Right renal pelvis (tissue), 4 donors: Measurements from ENCODE around the gene DMTF1. TPM values are rescaled to one million over a fixed set of nuclear protein-coding genes. Genes with fewer than 3 reads are reported as not detected.
A peak's percentile ranks its signal among the peaks of the same experiment; 100 is the strongest.
"Not testable (repeated sequence)": the region's sequence is repeated elsewhere in the genome, so short reads cannot be mapped to it uniquely, and the experiment has no call there.

Experiments used
- DNase-seq, 4 donors: peaks; one replicate each; pipeline ENCODE4 v3.0.0-alpha.2; 2013; ENCODE audit warnings: low read depth in 4 of 4, low spot score in 3 of 4, missing footprints in 1 of 4
- polyA plus RNA-seq, 4 donors: library from polyadenylated mRNA; unstranded; fragments of 120-200 nt; gene quantifications; one replicate each; pipeline ENCODE4 v1.2.1, GENCODE V29; 2013; ENCODE audit not compliant: insufficient read length in 4 of 4

DMTF1 gene
- polyA plus RNA-seq, 4 donors, result 136 to 184 (median 144) TPM

GRCh38 chr7:87220026-87220733 lies 67.9 kb downstream of the DMTF1 start:
- DNase-seq, result peak; percentile 51 to 68 (median 58)

DNA sequence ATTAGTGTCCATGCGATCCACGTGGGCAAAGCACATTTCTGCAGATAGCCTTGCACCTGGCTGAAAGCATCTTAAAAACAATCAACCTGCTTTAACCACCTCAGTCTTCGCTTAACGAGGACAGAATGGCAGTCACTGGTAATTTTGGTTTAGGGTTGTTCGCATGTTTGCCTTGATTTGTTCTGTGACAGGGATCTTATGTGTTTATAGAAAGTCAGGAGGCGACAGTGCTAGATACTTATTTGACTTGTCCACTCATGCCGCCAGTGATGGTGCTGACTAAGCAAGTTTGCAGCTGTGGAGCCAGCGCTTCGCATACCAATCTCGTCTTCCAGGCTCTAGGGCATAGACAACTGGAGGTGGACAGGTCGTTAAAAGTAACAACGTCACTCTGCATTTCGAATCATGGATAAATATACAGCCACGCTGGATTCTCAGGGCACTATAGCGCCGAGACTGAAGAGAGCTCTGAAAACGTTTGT lies 68.5 kb downstream of the DMTF1 start:
- DNase-seq, result peak in 3 of 4 donors; percentile 23 to 28 (median 23)

GRCh38 chr7:87223666-87224065 lies 71.4 kb downstream of the DMTF1 start:
- DNase-seq, result no peak

- DNase-seq, result no peak
These were observed 73.4 kb downstream of the DMTF1 start for GRCh38 chr7:87225696-87226095.

DNA sequence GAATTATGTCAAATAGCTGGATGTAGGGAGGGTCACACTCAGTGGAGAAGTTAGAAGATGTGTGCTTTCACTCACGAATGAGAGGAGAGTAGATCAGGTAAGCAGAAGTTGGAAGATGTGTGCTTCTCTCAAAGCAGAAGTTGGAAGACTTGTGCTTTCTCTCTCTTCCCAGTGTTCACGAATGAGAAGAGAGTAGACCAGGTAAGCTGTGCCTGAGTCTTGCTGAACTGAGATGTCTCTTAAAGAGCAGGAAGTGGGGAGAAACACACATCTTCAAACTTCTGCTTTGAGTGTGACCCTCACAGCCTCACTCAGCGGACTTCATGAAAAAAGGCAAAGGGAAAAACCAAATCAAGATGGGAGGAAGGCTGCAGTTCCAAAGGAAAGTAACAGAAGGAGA lies 74.2 kb downstream of the DMTF1 start:
- no peak for DNase-seq

DNA sequence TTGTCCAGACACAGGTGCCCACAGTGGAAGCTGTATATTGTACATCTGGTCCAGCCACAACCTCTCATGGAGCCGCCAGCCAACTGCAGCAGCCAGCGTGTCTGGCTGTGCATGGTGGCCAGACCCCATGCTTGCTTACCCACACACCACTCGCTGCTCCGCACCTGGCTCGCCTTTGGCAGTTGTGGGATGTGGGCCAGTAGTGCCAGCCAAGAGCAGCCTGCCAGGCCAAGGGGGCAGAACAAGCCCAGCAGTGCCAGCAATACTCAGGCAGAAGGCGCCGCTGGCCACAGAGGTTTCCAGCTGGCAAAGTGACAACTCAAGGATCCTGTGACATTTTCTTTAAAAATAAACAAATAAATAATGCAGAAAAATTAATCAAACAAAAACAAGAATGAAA lies 79.0 kb downstream of the DMTF1 start:
- no peak for DNase-seq

DNA sequence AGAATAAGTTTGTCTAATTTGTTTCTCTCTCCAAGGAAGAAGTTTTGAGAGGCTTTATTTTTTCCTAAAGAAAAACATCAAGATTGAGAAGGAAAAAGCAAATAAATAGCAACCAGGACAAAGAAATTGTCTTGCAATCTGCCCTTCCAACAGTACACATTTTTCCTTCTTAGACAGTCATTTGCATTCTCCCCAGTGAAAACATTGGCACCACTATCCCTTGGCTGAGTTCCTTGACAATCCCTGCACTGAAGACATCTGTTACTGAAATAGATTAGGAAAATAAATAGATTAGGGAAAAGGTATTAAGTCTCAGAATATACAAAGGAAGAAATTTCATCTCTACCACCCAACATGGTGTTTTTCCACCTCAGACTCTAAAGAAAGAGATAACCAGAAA lies 79.5 kb downstream of the DMTF1 start:
- no peak for DNase-seq

DNA sequence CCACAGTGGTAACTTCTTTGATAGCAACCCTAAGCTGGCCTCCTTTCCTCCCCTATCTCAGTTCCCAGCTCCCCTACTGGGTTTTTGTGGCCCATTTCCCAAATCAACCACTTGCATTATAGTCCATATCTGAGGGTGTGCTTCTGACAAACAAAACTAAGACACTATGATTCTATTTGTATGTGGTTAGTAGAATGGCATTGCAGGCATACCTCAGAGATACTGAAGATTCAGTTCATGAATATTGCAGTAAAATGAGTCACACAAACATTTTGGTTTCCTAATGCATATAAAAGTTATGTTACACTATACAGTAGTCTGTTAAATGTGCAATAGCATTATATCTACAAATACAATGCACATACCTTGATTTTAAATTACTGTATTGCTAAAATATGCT lies 82.7 kb downstream of the DMTF1 start:
- DNase-seq, result no peak

DNA sequence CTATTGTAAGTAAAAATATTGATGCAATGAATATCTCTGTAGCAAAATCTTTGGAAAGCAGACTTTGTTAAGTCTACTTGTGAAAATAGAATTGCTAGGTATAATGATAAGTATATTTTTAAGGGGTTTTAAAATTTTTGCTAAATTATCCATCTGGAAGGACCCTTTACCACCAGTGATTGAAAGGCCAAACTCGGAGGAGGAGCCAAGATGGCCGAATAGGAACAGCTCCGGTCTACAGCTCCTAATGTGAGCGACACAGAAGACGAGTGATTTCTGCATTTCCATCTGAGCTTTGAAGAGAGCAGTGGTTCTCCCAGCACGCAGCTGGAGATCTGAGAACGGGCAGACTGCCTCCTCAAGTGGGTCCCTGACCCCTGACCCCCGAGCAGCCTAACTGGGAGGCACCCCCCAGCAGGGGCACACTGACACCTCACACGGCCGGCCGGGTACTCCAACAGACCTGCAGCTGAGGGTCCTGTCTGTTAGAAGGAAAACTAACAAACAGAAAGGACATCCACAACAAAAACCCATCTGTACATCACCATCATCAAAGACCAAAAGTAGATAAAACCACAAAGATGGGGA lies 86.3 kb downstream of the DMTF1 start:
- not testable (repeated sequence) for DNase-seq

GRCh38 chr7:87245671-87246070 lies 93.4 kb downstream of the DMTF1 start:
- not testable (repeated sequence) for DNase-seq

Other genes starting within 250 kb of the DMTF1 start
- gene ELAPOR2, start 92.8 kb upstream of the DMTF1 start, polyA plus RNA-seq, result 10 to 100 TPM in 1 of 4 donors, 1 to 10 TPM in 3; 6.4 to 10.8 (median 8.5) TPM
- gene TMEM243, start 67.3 kb downstream of the DMTF1 start, polyA plus RNA-seq, result 10 to 100 TPM; 41.8 to 48.1 (median 45.2) TPM
- gene CROT, start 193.2 kb downstream of the DMTF1 start, polyA plus RNA-seq, result 10 to 100 TPM; 30.6 to 45.2 (median 35.6) TPM